Measurements from ENCODE around the gene ATP6V0D1. TPM values are rescaled to one million over a fixed set of nuclear protein-coding genes. Genes with fewer than 3 reads are reported as not detected.
"Not testable (repeated sequence)": the region's sequence is repeated elsewhere in the genome, so short reads cannot be mapped to it uniquely, and the experiment has no call there.

ATP6V0D1 gene
- 10 to 100 TPM; 89.4 to 94.5 (median 92.3) TPM for polyA plus RNA-seq (ENCODE audit: insufficient read length in 4 of 4)

DNA sequence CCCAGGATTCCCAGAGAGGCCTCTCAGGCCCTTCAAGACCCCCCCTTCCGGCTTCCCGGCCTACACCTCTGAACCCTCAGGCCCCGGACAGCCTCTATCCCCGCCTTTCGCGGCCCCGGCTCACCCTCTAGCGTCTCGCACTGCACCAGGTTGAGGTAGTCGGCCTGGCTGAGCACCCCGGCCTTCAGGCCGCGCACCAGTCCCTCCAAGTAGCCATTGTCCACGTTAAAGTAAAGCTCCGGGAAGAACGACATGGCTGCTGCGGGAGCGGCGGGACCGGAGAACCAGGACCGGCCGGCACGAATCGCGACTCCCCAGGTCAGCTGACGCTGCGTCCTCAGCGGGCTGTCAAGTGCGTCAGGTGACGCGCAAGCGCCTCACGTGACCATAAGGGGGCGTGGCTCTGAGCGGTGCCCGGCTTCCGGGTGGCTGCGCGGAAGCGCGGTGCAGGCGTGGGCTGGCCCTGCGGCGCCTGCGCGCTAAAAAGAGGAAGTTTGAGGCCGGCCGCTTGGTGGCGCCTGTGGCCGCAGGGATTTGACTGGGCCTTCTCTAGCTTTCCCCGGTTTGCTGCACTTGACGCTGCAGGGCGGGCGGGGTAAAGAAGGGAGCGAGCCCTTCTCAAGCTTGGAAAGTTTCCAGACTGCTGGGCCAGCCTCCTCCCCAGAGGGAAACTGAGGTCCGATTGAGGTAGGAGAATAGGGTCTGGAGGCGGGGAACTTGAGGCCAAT is at the start of gene ATP6V0D1:
Gene ATP6V0D1 (minus strand): TSS at position 325 of the 728 bp plus-strand sequence. CDS start 71 bp downstream, at position 254.
- peak; percentile 89 to 98 (median 96) for DNase-seq (ENCODE audit: low read depth in 4 of 4, low spot score in 2 of 4)

DNA sequence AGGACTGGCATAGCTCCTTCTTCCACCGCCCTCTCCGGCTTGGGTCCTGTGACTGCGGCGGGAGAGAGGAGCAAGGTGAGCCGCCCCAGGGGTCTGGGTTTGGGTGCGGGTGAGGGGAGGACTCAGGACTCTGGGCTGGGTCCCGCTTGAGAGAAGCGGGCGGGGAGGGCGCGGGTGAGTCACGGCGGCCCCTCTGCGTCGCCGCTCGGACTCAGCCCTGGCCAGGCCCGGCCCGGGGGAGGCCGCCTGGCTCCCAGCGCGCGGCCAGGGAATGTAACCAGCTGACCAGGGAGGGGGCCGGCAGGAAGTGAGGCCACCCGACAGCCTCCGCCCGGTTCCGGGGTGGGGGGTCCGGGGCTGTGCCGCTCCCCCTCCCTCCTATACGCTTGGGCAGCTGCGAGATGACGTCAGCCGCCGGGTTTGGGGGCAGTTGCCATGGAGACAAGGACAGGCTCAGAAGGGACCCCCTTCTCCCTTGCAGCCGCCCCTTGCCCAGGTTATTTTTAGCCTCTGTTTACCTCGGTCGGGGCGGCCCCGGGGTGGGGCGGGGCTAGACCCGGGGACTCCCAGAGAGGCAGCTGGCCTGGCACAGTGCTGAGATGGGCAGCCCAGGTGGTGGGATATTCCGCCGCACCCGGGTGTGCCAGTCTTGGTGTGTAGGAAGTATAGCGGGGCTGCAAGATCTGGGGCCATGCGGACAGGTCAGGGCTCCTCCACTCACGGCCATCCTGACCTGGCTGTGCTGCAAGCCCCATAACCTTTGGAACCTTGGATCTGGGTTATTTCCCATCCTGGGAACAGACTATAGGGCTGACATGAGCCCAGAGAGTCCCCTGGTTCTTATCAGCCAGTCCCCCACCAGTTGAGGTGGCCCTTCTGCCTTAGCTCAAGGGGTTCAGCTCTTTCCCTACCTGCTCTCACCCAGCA is 49.3 kb upstream of the ATP6V0D1 start:
- DNase-seq (ENCODE audit: low read depth in 4 of 4, low spot score in 2 of 4) = no peak

DNA sequence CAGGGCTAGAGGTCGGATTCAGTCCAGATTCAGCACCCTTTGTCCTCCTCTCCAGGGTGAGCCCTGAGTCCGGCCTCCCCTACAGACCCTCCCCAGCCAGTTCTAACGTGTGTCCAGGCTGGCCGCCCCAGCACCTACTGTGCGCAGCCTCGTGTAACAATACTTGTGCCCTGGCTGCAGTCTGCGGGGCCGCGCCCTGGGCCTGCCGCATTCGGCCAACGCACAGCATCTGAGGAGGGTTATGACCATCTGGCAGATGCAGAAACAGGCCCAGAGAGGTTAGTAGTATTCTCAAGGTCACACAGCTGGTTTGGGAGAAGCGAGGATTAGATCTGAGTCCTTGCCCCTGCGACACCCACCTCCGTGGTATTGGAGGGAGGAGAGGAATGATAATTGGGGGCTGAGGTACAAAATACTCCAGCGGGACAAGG is 48.6 kb upstream of the ATP6V0D1 start:
- no peak for DNase-seq (ENCODE audit: low read depth in 4 of 4, low spot score in 2 of 4)

DNA sequence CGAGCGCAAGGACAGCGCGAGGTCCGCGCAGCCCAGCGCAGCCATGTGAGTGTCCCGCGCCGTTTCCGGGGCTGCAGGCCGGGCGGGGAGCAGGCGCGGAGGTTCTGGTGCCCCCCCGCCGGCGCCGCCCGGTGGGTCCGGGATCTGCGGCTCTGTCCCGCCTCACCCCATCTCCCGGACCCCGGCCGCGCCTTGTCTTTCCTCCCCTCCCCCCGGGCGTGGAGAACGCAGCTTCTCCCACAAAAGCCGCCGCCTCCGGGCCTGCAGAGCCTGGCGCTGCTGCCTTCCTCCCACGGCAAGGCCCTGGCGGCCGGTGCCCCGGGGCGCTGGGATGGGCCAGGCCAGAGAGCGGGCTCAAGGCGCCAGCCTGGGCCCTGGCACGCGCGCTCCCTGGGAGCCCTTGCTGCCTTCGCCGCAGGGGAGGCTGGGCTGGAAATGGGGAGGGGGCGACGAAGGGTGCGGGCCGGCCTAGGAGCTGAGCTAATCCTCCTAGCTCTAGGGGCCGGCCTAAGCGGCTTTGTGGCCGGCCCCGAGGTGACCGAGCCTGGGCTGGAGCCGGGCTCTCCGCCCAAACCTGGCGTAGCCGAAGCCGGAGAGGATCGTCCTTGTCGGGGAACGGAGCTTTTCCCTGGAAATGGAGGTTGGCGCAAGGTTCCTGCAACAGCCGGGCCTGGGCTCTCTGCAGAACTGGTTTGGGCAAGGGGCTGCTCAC is 48.1 kb upstream of the ATP6V0D1 start:
- DNase-seq (ENCODE audit: low read depth in 4 of 4, low spot score in 2 of 4) = no peak

DNA sequence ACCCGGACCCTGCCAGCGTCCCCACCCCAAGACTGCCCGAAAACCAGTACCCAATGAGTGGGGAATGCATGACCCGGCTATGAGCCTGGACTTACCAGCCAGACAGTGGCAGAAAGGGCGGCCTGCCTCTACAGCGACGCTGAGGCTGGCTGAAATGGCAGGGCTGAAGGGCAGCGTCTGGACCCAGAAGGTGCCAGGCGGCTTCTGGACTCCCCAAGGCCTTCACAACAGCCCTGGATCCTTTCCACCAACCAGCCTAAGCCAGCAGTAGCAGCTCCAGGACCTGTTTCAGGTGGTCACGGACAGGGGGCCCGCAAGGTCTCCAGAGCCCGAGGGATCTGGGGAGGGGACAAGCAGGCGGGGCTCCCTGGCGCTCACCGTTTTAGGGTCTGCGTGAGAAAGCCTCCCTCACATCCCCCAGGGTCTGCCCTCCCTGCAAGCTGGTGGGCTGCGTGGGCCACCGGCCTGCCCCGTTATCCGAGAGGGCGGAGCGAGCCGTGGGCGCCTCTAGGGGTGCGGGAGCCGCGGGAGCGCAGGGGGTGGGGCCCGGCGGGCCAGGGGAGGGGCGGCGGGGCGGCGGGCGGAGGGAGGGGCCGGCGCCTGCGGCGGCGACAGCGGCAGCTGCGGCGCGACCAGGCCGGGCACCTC is 47.4 kb upstream of the ATP6V0D1 start, which contains the start of gene RIPOR1:
Gene RIPOR1 (plus strand): TSS at position 608 of the 648 bp plus-strand sequence. CDS start 9,618 bp downstream, outside the sequence.
- no peak for DNase-seq (ENCODE audit: low read depth in 4 of 4, low spot score in 2 of 4)

DNA sequence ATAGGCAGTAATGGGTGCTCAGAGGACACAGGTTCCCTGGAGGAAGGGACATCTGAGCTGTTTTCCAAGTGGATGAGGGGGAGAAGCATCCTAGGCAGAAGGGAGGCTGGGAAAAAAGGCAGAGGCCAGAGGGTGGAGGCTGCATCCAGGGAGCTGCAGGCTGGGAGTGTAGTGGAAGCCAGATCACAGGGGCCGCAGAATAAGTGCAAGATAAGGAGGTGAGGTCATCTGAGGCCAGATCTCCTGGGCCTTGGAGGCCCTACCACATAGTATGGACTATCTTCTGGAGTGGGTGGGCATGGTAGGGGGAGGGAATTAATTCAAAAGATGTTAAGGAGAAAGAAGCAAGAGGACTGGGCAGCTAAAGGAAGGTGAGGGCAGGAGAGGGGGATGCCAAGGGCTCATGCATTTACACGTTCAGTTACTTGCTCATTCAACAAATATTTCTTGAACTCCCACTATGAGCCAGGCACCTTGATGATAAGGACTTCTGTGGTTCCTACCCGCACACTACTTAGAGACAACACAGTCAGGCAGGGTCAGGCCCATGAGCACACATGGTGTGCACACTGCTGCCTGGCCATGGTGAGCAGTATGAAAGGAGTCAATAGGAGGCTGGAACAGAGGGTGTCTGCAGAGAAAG is 45.3 kb upstream of the ATP6V0D1 start:
- DNase-seq (ENCODE audit: low read depth in 4 of 4, low spot score in 2 of 4) = no peak

DNA sequence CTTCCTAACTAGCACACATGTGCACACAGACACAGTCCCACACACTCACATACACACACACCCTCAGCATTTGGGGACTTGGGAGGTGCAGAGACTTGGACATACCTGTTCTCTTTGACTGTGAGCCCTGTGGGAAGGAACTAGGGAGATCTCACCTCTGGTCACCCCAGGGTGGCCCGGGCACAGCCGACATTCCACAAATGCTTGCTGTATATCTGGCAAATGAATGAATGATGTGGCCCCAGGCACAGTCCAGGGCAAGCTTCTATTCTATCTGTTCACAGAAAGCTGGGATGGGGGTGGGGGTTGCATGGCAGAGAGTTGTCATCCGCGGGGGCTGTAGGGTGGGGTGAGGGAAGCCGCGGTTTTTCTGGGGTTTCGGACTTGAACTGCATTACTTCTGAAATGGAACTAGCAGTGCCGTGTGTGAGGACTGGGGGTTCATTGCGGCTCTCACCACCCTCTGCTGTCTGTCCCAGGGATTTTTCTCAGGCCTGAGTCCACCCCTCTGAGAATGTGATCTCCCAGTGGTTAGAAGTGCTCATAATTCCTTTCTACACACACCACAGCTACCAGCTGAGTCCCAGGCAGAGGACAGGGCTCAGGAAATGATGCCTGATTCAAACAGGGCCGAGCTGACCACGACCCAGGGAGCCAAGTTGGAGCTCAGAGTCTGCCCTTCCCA is 44.4 kb upstream of the ATP6V0D1 start:
- no peak for DNase-seq (ENCODE audit: low read depth in 4 of 4, low spot score in 2 of 4)

DNA sequence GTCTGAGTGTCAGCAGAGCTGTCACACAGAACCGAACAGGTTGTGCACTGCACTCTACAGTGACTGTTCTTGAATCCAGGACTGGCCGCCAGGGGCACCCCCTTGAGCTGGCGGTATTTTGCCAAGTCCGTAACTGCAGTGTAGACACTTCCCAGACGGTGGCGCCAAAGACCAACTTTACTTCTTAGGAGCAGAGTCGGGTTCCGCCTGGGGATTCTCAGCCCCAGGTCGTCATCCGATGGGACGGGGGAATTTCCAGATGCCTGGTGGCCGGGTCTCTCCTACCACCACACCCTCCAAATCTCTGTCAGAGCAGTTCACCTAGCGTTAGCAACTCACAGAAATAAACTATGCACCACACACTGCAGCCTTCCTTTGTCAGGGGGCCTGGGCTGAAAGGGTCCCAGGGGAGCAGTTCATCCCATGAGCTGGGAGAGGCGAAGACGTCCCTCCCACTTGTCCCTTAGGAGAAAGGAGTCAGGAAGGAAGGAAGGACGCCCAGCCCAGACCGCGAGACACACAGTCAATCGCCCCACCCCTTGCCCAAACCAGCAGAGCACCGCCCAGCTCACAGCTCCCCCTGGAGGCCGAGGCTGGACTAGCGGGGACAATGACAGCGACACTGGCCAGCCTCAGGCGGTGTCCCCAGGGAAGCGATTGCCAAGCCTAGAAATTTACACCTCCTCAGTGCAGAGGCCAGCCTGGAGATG is 40.3 kb upstream of the ATP6V0D1 start:
- DNase-seq (ENCODE audit: low read depth in 4 of 4, low spot score in 2 of 4) = peak; percentile 91 to 97 (median 95)

DNA sequence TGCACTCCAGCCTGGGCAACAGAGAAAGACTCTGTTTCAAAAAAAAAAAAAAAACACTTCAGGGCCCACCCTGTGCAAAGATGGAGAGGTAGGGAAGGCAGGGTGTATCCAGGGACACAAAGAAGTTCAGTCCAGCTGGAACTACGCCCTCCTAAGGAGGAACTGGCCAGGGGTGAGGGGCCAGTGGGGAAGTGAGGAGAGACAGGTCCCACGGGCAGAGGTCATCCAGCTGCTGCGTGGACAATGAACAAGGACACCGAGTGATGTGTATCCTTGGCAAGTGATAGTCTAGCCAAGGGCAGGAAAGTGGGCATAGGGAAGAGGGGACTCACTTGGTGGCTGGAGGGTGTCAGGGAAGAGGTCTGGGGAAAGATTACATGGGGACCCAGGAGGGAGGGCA is 38.3 kb upstream of the ATP6V0D1 start:
- no peak for DNase-seq (ENCODE audit: low read depth in 4 of 4, low spot score in 2 of 4)

DNA sequence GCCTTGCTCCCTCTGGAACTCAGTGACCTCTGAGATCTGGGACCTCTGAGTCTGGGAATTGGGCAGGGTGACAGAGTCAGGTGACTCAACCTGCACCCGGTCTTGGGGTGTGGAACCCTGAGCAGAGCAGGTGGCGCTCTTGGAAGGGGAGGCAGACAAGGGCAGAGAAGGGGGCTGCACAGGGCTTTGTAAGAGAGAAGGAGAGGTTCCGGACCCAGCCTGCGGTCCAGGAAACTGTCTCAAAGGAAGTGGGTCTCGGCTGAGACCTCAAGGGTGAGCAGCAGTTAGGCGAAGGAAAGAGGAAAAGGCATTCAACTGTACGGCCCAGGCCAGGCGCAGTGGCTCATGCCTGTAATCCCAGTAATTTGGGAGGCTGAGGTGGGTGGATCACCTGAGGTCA is 37.7 kb upstream of the ATP6V0D1 start:
- no peak for DNase-seq (ENCODE audit: low read depth in 4 of 4, low spot score in 2 of 4)

DNA sequence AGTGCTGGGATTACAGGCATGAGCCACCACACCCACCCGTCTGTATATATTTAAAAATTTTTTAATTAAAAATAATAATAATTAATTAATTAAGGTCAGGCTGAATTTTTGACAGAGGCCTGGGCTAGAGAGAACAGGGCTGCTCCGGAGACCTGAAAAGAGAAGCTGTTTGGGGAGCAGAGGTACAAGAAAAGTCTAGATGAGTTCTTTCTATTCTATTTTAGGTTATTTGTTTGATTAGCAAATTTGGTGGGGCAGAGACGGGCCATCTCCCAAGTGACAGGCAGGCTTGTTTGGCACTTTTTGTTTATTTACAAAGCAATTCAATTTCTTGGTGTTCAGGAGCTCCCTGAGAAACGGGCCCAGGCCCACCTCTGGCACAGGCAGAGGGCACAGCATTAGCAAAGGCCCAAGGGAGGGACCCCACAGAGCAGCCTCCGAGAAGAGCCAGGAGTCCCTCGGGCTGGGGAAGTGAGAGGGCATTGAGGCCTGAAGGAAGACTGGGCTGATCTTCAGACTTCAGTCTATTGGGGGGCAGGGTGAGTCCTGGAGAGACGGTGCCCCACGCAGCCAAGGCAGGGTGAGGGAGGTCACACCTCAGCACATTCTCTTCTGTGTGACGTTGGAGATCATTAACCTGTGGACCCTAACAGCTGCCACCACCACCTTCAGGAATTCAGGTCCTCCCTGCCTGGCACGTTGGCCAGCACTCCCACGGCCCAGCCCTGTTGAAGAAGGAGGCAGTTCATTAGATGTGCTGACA is 36.9 kb upstream of the ATP6V0D1 start:
- DNase-seq (ENCODE audit: low read depth in 4 of 4, low spot score in 2 of 4) = no peak

DNA sequence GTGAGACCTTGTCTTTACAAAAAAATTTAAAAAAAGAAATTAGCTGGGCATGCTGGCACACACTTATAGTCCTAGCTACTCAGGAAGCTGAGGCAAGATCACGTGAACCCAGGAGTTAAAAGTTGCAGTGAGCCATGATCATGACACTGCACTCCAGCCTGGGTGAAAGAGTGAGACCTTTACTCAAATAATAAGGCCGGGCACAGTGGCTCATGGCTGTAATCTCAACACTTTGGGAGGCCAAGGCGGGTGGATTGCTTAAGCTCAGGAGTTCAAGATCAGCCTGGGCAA is 36.1 kb upstream of the ATP6V0D1 start:
- DNase-seq (ENCODE audit: low read depth in 4 of 4, low spot score in 2 of 4) = no peak

DNA sequence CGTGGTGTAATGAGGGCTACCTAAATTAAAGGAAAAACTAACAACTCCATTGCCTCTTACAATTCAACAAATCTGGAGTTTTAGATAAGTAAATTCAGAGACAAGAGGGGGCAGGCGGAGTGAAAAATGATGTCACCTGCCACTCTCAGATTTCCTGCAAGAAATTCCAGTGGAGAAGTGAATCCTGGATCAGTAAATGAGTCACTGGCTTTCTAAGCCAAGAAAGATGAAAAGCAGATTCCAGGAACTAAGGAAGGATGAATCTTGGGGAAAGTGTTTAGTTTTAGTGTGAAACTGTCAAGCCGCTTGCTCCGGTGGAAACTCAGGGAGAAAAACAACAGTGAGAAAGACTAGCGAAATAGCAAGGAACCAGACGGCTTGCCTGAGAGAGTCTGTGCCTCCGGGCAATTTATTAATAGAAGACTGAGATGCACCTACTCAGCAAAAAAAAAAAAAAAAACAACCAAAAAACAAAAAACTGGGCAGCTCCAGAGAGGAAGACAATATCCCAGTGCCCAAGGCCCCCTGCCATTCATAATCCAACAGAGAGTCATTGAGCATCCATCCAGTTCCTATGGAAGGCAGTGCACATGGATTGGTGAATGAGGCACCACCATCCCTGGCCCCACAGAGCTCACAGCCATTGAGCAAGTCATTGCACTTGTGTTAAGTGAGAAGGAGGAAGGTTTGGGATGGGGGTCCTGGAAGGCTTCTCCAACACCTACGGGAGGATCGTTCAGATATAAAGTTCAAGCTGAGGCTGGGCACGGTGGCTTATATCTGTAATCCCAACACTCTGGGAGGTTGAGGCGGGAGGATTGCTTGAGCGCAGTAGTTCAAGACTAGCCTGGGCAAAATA is 35.6 kb upstream of the ATP6V0D1 start:
- no peak for DNase-seq (ENCODE audit: low read depth in 4 of 4, low spot score in 2 of 4)

DNA sequence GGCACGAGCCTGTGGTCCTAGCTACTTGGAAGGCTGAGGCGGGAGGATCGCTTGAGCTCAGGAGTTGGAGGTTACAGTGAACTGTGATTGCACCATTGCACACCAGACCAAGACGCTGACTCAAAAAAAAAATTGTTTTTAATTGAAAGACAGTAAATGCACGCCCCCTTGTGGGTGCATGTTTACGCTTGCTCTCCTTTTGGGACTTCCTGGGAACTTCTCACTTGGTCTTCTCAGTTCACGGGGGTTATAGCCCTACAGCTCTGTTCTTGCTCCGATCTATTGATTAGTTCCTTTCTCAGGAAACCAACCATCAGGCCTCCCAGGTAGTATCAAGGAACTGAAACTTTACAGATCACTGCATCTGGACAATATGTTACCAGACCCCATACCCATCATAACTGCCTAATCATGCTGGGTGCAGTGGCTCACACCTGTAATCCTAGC is 33.4 kb upstream of the ATP6V0D1 start:
- no peak for DNase-seq (ENCODE audit: low read depth in 4 of 4, low spot score in 2 of 4)

DNA sequence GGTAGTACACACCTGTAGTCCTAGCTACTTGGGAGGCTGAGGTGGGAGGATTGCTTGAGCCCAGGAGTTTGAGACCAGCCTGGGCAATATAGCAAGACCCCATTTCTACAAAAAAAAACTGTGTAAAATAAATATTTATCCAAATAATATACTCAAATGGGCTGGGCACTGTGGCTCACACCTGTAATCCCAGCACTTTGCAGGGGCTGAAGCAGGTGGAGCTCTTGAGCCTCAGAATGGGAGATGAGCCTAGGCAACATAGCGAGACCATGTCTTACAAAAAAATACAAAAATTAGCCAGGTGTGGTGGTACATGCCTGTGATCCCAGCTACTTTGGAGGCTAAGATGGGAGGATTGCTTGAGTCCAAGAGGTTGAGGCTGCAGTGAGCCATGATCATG is 32.9 kb upstream of the ATP6V0D1 start:
- DNase-seq (ENCODE audit: low read depth in 4 of 4, low spot score in 2 of 4) = not testable (repeated sequence)

DNA sequence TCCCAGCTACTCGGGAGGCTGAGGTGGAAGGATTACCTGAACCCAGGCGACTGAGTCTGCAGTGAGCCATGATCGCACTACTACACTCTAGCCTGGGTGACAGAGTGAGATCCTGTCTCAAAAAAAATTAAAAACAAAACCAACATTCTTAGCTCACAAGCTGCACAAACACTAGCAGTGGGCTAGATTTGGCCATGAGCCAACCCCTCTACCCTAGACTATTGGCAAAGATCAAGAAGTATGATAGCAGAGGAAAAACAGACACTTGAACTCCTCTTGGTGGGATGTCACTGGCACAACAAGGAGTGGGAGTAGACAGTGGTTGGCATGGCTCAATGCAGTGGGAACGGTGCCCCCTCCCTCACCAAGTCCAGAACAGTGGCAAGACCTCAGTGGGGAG is 28.1 kb upstream of the ATP6V0D1 start:
- no peak for DNase-seq (ENCODE audit: low read depth in 4 of 4, low spot score in 2 of 4)

DNA sequence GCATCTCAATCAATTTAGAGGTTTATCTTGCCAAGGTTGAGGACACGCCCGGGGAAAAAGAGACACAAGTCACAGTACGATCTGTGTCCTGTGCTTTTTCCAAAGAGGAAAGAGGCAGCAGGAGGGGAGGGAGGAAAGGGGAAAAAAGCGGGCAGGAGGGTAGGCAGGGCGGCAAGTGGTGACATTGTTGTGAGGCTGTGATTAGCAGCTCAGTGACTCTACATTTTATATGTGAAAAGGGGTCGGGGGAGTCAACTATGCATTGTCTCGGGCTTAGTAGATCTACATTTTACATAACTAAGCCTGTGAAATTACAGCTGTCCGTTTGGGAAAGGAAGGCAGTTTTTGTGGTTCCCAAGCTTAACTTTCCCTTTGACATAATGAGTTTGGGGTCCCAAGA is 25.5 kb upstream of the ATP6V0D1 start:
- no peak for DNase-seq (ENCODE audit: low read depth in 4 of 4, low spot score in 2 of 4)
